CD4-positive, alpha-beta T cell (primary cell): Measurements from ENCODE around the gene SDF4. TPM values are rescaled to one million over a fixed set of nuclear protein-coding genes. Genes with fewer than 3 reads are reported as not detected.
A peak's percentile ranks its signal among the peaks of the same experiment; 100 is the strongest.

Experiments
- ATAC-seq: fragments of 200-7000 bp; cut with Tn5 transposase; one replicate; pipeline ENCODE4 v1.10.0; 2022; ENCODE audit warnings: mild to moderate bottlenecking; ENCODE audit not compliant: poor library complexity
- CTCF ChIA-PET: fragments of 350-600 bp; sonication (Branson Sonifier 250); formaldehyde crosslinking; loops from one replicate; lab custom pipeline; 2021; ENCODE audit warnings: antibody characterized with exemption, inconsistent platforms; lab: Charles Lee
- POLR2A ChIA-PET: fragments of 350-600 bp; sonication (Branson Sonifier 250); formaldehyde crosslinking; loops from one replicate; lab custom pipeline; 2021; ENCODE audit warnings: antibody characterized with exemption, inconsistent platforms; lab: Charles Lee
- DNase-seq, 14 experiments: peaks; one replicate each; pipeline ENCODE4 v3.0.0-alpha.2; 2013 to 2020; ENCODE audit warnings: mixed read lengths in 2 of 14
- H3K27ac ChIP-seq, 2 donors: one replicate each; pipeline versions ENCODE4 v1.5.1 to v1.7.0; 2013; ENCODE audit warnings: low read length in 2 of 2, low read depth in 1 of 2, mild to moderate bottlenecking in 1 of 2
- H3K27me3 ChIP-seq, 2 experiments: 1 replicate in 1 of 2; 2 replicates in 1 of 2; pipeline versions ENCODE4 v1.6.1 to v1.7.0; 2013; ENCODE audit warnings: low read length in 2 of 2, control low read depth in 1 of 2, mild to moderate bottlenecking in 1 of 2, moderate library complexity in 1 of 2; ENCODE audit not compliant: insufficient read depth in 2 of 2, control insufficient read depth in 1 of 2
- H3K36me3 ChIP-seq: one replicate; pipeline ENCODE4 v1.6.1; 2013; ENCODE audit warnings: low read length, control low read depth; ENCODE audit not compliant: insufficient read depth
- H3K4me1 ChIP-seq: one replicate; pipeline ENCODE4 v1.6.1; 2013; ENCODE audit warnings: low read length, control low read depth; ENCODE audit not compliant: insufficient read depth
- H3K4me3 ChIP-seq: one replicate; pipeline ENCODE4 v1.5.1; 2013; ENCODE audit warnings: mild to moderate bottlenecking, low read length, moderate library complexity
- H3K9me3 ChIP-seq, 2 experiments: 1 replicate in 1 of 2; 2 replicates in 1 of 2; pipeline versions ENCODE4 v1.6.1 to v1.7.0; 2013; ENCODE audit warnings: low read length in 2 of 2, mild to moderate bottlenecking in 2 of 2, control low read depth in 1 of 2, moderate library complexity in 1 of 2; ENCODE audit not compliant: control insufficient read depth in 1 of 2, insufficient read depth in 1 of 2
- H3K27ac Mint-ChIP-seq: one replicate; pipeline ENCODE4 v1.8.0; 2020; ENCODE audit warnings: mixed read lengths
- H3K27me3 Mint-ChIP-seq: one replicate; pipeline ENCODE4 v1.8.0; 2021; ENCODE audit warnings: mixed read lengths
- H3K36me3 Mint-ChIP-seq: one replicate; pipeline ENCODE4 v1.8.0; 2021; ENCODE audit warnings: low read depth, mixed read lengths
- H3K4me1 Mint-ChIP-seq: one replicate; pipeline ENCODE4 v1.8.0; 2021; ENCODE audit warnings: low read depth, mixed read lengths
- H3K4me3 Mint-ChIP-seq: one replicate; pipeline ENCODE4 v1.8.0; 2020; ENCODE audit warnings: mild to moderate bottlenecking, mixed read lengths
- H3K9me3 Mint-ChIP-seq: one replicate; pipeline ENCODE4 v1.8.0; 2020; ENCODE audit warnings: mixed read lengths
- intact Hi-C, 2 experiments: fragments of 100-400 bp; cut with DNase I in 1 of 2; cut with micrococcal nuclease in 1 of 2; formaldehyde crosslinking; loops; one replicate each; pipeline versions ENCODE4 v1.15.1 to v1.9.0; 2023 to 2025; cut with DNase I, micrococcal nuclease
- total RNA-seq, 174 experiments: library from RNA in 2 of 174; stranded (reverse) in 2 of 174; gene quantifications; one replicate each; pipeline ENCODE4 v1.2.3 and lab custom pipeline; 2021 to 2026
- TF ChIP-seq, protein P1 (sequence below): fragments of 200-600 bp; IDR thresholded peaks from one replicate; pipeline ENCODE4 v1.8.0; 2022; ENCODE audit warnings: antibody characterized with exemption, mild to moderate bottlenecking

SDF4 gene
- total RNA-seq, 2 experiments from 2014 or later: 66.3 to 71.0 TPM

DNA sequence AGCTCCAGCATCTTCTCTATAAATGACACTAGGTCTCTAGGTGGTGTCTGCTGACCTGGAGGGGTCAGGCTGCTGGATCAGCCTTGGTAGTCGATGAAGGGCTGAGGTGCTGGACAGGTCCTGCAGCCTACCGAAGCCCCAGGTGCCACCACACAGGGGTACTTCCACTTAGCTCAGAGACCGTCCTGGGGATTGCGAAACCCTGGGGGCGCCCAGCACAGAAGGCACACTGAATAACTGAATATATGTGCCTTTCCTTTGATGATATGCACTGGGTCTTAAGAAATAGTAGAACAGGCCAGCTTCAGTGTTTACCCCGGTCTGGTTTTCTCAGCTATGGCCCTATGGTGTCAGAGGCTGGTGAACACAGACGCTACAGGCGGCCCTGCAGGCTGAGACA is 31.0 kb upstream of the SDF4 start:
- Mint-ChIP-seq H3K27ac (no peak overlapping the region), H3K36me3 (peaks cover 71% of the 10 kb centered on the region), H3K4me3 (no peak overlapping the region), H3K4me1 (peaks cover 13% of the 10 kb centered on the region), H3K9me3 (no peaks in the 10 kb centered on the region), H3K27me3 (no peaks in the 10 kb centered on the region)
- no peak overlapping the region for H3K27ac ChIP-seq
- peaks cover 19% of the 10 kb centered on the region for H3K4me1 ChIP-seq
- H3K9me3 ChIP-seq: no peaks in the 10 kb centered on the region
- intact Hi-C loops: no loop called here
- TF ChIP-seq, protein P1, sequence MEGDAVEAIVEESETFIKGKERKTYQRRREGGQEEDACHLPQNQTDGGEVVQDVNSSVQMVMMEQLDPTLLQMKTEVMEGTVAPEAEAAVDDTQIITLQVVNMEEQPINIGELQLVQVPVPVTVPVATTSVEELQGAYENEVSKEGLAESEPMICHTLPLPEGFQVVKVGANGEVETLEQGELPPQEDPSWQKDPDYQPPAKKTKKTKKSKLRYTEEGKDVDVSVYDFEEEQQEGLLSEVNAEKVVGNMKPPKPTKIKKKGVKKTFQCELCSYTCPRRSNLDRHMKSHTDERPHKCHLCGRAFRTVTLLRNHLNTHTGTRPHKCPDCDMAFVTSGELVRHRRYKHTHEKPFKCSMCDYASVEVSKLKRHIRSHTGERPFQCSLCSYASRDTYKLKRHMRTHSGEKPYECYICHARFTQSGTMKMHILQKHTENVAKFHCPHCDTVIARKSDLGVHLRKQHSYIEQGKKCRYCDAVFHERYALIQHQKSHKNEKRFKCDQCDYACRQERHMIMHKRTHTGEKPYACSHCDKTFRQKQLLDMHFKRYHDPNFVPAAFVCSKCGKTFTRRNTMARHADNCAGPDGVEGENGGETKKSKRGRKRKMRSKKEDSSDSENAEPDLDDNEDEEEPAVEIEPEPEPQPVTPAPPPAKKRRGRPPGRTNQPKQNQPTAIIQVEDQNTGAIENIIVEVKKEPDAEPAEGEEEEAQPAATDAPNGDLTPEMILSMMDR: no peak
- ChIA-PET CTCF (no interaction called here), POLR2A (no interaction called here)
- H3K4me3 ChIP-seq: no peak overlapping the region
- no peak for ATAC-seq
- H3K36me3 ChIP-seq: peaks cover 59% of the 10 kb centered on the region
- no peaks in the 10 kb centered on the region for H3K27me3 ChIP-seq
- no peak for DNase-seq

DNA sequence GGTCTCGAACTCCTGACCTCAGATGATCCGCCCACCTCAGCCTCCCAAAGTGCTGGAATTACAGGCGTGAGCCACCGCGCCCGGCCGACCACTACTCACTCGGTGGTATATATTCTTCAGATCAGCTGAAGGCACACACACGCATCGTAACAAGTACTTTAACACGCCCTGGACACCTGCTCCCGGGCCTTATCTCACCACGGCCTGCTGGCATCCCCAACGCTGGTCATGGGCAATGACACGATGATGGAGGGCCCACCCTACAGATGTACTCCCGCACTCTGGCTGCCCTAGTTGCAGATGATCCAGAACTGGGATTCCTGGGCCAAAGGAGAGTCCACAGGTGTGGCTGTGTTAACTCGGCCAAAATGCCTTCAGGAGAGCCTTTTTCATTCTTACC is 30.3 kb upstream of the SDF4 start:
- H3K27me3 ChIP-seq: no peaks in the 10 kb centered on the region
- Mint-ChIP-seq H3K4me3 (no peak overlapping the region), H3K27ac (no peak overlapping the region), H3K4me1 (peaks cover 13% of the 10 kb centered on the region), H3K9me3 (no peaks in the 10 kb centered on the region), H3K36me3 (peaks cover 68% of the 10 kb centered on the region), H3K27me3 (no peaks in the 10 kb centered on the region)
- CTCF ChIA-PET: interaction anchor here (1.6 kb wide), 1 partner anchor 140 kb away, joined by 4 read pairs; no protein-coding TSS in a partner anchor
- DNase-seq: no peak
- H3K4me1 ChIP-seq: peaks cover 18% of the 10 kb centered on the region
- intact Hi-C loops: no loop called here
- H3K27ac ChIP-seq: no peak overlapping the region
- peaks cover 54% of the 10 kb centered on the region for H3K36me3 ChIP-seq
- POLR2A ChIA-PET: no interaction called here
- TF ChIP-seq, protein P1: no peak
- no peaks in the 10 kb centered on the region for H3K9me3 ChIP-seq
- ATAC-seq: no peak
- no peak overlapping the region for H3K4me3 ChIP-seq

DNA sequence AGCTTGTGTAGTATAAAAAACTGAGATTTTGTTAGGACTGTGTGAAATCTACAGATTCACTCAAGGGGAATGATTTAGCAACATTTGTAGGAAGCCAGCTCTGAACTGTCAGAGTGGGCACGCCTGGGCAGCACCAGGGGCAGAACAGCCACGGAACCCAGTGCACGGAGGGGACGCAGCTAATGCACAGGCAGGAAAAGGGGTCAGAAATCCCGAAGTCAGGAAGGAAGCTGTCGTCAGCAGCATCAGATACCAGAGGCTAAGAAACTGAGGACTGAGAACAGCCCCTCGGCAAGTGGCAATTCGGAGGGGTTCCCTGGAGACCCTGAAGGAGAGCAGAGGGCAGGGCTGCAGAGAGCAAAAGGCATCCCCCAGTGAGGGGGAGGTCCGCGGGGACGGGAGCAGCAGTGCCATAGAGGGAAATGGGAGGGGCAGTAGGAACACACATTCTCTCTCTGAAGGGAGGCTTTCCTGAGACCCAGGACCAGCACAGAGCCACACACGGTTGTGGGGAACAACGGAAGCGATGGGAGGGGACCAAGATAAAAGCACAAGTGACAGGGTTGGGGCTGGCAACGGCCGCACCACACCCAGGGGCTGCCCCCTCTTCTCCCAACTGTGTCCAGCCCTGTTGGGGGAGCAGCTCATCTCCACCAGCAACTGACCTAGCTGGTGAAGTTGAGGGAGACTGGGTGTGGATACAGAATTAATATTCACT is 29.2 kb upstream of the SDF4 start:
- Mint-ChIP-seq H3K27ac (peak overlapping the region; percentile 39), H3K4me3 (peak overlapping the region; percentile 27), H3K9me3 (no peaks in the 10 kb centered on the region), H3K36me3 (peaks cover 71% of the 10 kb centered on the region), H3K27me3 (no peaks in the 10 kb centered on the region), H3K4me1 (peaks cover 13% of the 10 kb centered on the region)
- TF ChIP-seq, protein P1: no peak
- H3K27ac ChIP-seq: peak overlapping the region in 1 of 2 donors; percentile 9
- ChIA-PET CTCF (interaction anchor here (1.0 to 1.6 kb wide), 2 partner anchors 13 to 139 kb away, joined by 3 to 4 read pairs; partner anchors contain the start of gene UBE2J2), POLR2A (no interaction called here)
- peaks cover 18% of the 10 kb centered on the region for H3K4me1 ChIP-seq
- intact Hi-C loops: no loop called here
- H3K27me3 ChIP-seq: no peaks in the 10 kb centered on the region
- peaks cover 62% of the 10 kb centered on the region for H3K36me3 ChIP-seq
- H3K9me3 ChIP-seq: no peaks in the 10 kb centered on the region
- DNase-seq: peak in 2 of 14 experiments; percentile 28 to 29
- peak; percentile 39 for ATAC-seq
- H3K4me3 ChIP-seq: no peak overlapping the region
